HUES6 (cell line): Measurements from ENCODE around the gene SF3B3.
A peak's percentile ranks its signal among the peaks of the same experiment; 100 is the strongest.

Experiments
- H3K27ac ChIP-seq: 2 replicates; pipeline ENCODE4 v1.7.0; 2013; ENCODE audit warnings: low read depth, mild to moderate bottlenecking, low read length, inconsistent platforms
- H3K27me3 ChIP-seq: 2 replicates; pipeline ENCODE4 v1.6.1; 2013; ENCODE audit warnings: low read length; ENCODE audit not compliant: control insufficient read depth, insufficient read depth
- H3K36me3 ChIP-seq: 2 replicates; pipeline ENCODE4 v1.6.1; 2013; ENCODE audit warnings: low read length; ENCODE audit not compliant: control insufficient read depth, insufficient read depth
- H3K4me1 ChIP-seq: 2 replicates; pipeline ENCODE4 v1.6.1; 2013; ENCODE audit warnings: low read length; ENCODE audit not compliant: control insufficient read depth, insufficient read depth
- H3K4me3 ChIP-seq: 2 replicates; pipeline ENCODE4 v1.5.1; 2013; ENCODE audit warnings: low read depth, low read length
- H3K9ac ChIP-seq: one replicate; pipeline ENCODE4 v1.6.1; 2013; ENCODE audit warnings: mild to moderate bottlenecking, low read length
- H3K9me3 ChIP-seq: 2 replicates; pipeline ENCODE4 v1.6.1; 2013; ENCODE audit warnings: low read depth, low read length; ENCODE audit not compliant: control insufficient read depth, insufficient read depth

Gene SF3B3

DNA sequence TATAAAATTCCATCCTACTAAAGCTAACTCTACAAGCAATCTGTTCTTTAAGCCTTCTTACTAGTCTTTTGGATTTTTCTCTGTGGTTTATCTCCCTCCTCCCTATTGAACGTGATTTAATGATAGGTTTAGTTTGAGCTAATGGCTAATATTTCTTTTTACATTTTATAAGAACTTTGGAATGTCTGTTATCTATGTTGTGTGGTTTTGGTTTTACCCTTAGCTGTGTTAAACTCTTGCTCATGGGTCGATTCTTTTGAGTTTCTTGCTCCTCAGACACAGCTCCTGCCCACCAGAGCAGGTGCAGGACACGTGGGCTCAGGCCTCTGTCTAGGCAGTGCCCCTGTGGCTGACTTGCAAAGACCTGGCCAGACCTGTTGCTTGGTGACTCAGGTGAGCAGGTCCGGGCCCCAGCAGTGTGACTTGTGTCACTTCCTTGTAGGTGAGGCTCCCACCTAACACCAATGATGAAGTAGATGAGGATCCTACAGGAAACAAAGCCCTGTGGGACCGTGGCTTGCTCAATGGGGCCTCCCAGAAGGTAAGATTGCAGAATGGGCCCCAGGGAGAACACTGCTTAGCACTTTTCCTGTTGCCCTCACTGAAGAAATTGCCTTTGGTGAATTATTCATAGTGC lies 45.1 kb downstream of the SF3B3 start:
- Histone ChIP-seq H3K9me3 (no peaks in the 10 kb centered on the region), H3K4me3 (no peak overlapping the region), H3K27me3 (no peaks in the 10 kb centered on the region), H3K27ac (no peak overlapping the region), H3K36me3 (peaks cover 100% of the 10 kb centered on the region), H3K9ac (no peak overlapping the region), H3K4me1 (no peaks in the 10 kb centered on the region)

- Histone ChIP-seq H3K9me3 (no peaks in the 10 kb centered on the region), H3K36me3 (peaks cover 99% of the 10 kb centered on the region), H3K4me1 (no peaks in the 10 kb centered on the region), H3K27me3 (no peaks in the 10 kb centered on the region), H3K9ac (no peak overlapping the region), H3K4me3 (no peak overlapping the region), H3K27ac (no peak overlapping the region)
Measured at GRCh38 chr16:70569752-70570151, 46.1 kb downstream of the SF3B3 start.

GRCh38 chr16:70570967-70571570 lies 47.5 kb downstream of the SF3B3 start:
- no peak overlapping the region for H3K9ac ChIP-seq
- H3K9me3 ChIP-seq = no peaks in the 10 kb centered on the region
- no peak overlapping the region for H3K27ac ChIP-seq
- no peak overlapping the region for H3K4me3 ChIP-seq
- peaks cover 92% of the 10 kb centered on the region for H3K36me3 ChIP-seq
- H3K27me3 ChIP-seq = no peaks in the 10 kb centered on the region
- H3K4me1 ChIP-seq = no peaks in the 10 kb centered on the region

DNA sequence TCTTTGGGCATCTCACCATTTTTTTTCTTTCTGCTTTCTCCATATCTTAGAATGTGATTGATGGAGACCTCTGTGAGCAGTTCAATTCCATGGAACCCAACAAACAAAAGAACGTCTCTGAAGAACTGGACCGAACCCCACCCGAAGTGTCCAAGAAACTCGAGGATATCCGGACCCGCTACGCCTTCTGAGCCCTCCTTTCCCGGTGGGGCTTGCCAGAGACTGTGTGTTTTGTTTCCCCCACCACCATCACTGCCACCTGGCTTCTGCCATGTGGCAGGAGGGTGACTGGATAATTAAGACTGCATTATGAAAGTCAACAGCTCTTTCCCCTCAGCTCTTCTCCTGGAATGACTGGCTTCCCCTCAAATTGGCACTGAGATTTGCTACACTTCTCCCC lies 48.0 kb downstream of the SF3B3 start:
- H3K27ac ChIP-seq = no peak overlapping the region

GRCh38 chr16:70572050-70572925 lies 48.7 kb downstream of the SF3B3 start:
- Histone ChIP-seq H3K36me3 (peaks cover 79% of the 10 kb centered on the region), H3K4me3 (no peak overlapping the region), H3K9me3 (no peaks in the 10 kb centered on the region), H3K27me3 (no peaks in the 10 kb centered on the region), H3K9ac (no peak overlapping the region), H3K27ac (no peak overlapping the region; the same call in 1 of the 2 replicates), H3K4me1 (no peaks in the 10 kb centered on the region)

More for the DNA sequence above, 48.0 kb downstream of the SF3B3 start:
- Histone ChIP-seq H3K9ac (no peak overlapping the region), H3K9me3 (no peaks in the 10 kb centered on the region), H3K4me3 (no peak overlapping the region), H3K36me3 (peaks cover 86% of the 10 kb centered on the region), H3K27me3 (no peaks in the 10 kb centered on the region), H3K4me1 (no peaks in the 10 kb centered on the region)

- Histone ChIP-seq H3K27me3 (no peaks in the 10 kb centered on the region), H3K4me1 (no peaks in the 10 kb centered on the region), H3K9ac (no peak overlapping the region), H3K36me3 (peaks cover 73% of the 10 kb centered on the region), H3K27ac (no peak overlapping the region; the same call in 1 of the 2 replicates), H3K4me3 (no peak overlapping the region), H3K9me3 (no peaks in the 10 kb centered on the region)
Measured at GRCh38 chr16:70572926-70573270, 49.3 kb downstream of the SF3B3 start.

- Histone ChIP-seq H3K4me1 (no peaks in the 10 kb centered on the region), H3K9me3 (no peaks in the 10 kb centered on the region), H3K27ac (no peak overlapping the region), H3K36me3 (peaks cover 66% of the 10 kb centered on the region), H3K27me3 (no peaks in the 10 kb centered on the region), H3K4me3 (no peak overlapping the region), H3K9ac (no peak overlapping the region)
Measured at GRCh38 chr16:70573451-70574121, 50.0 kb downstream of the SF3B3 start.

DNA sequence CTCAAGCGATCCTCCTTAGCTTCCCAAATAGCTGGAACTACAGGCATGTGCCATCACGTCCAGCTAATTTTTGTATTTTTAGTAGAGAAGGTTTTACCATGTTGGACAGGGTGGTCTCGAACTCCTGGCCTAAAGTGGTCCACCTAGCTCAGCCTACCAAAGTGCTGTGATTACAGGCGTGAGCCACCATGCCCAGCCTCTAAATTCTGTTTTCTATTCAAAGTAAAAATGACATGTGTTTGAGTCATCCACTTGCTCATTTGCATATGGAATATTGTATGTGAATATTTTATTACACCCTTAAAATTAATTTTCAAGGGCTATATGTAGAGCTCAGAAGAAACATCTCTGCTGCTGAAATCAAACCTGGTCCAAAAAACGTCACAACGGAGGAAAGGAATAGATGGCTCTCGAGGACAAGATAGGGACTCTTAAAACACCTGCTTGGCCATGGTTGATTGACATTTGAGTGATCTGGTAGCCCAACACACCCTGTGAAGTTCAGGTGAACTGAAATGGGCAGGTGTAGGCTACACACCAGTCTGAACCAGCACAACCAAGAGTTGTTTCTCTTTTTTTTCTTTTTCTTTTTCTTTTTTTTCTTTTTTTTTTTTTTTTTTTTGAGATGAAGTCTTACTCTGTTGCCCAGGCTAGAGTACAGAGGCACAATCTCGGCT lies 51.1 kb downstream of the SF3B3 start:
- Histone ChIP-seq H3K36me3 (peaks cover 55% of the 10 kb centered on the region), H3K4me1 (no peaks in the 10 kb centered on the region), H3K9me3 (no peaks in the 10 kb centered on the region), H3K27me3 (no peaks in the 10 kb centered on the region), H3K4me3 (no peak overlapping the region), H3K27ac (no peak overlapping the region), H3K9ac (no peak overlapping the region)

DNA sequence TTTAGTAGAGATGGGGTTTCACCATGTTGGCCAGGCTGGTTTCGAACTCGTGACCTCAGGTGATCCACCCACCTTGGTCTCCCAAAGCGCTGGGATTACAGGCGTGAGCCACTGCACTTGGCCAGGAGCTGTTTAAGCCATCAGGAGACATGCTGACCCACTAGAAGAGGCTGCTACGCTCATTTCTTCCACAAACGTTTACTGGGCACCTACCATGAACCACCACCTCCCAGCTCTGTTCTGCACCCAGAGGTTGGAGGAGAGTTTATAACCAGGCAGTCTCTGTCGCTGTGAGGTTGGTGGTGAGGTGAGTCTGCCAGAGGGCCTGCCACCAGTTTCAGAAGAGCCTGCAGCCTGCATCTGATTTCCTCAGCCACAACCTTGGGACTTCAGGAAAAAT lies 51.8 kb downstream of the SF3B3 start:
- no peak overlapping the region for H3K4me3 ChIP-seq
- 0 out of 2 replicates have a peak overlapping the region, but pooled peaks have one; percentile 31 for H3K27ac ChIP-seq
- H3K36me3 ChIP-seq = peaks cover 49% of the 10 kb centered on the region
- no peak overlapping the region for H3K9ac ChIP-seq
- no peaks in the 10 kb centered on the region for H3K9me3 ChIP-seq
- no peaks in the 10 kb centered on the region for H3K27me3 ChIP-seq
- no peaks in the 10 kb centered on the region for H3K4me1 ChIP-seq

GRCh38 chr16:70576431-70577255 lies 53.0 kb downstream of the SF3B3 start:
- no peak overlapping the region for H3K4me3 ChIP-seq
- H3K27ac ChIP-seq = no peak overlapping the region
- no peaks in the 10 kb centered on the region for H3K4me1 ChIP-seq
- no peaks in the 10 kb centered on the region for H3K27me3 ChIP-seq
- H3K36me3 ChIP-seq = peaks cover 36% of the 10 kb centered on the region
- no peak overlapping the region for H3K9ac ChIP-seq
- no peaks in the 10 kb centered on the region for H3K9me3 ChIP-seq
